ENCODE measurements around the gene GPRC5C. TPM values are rescaled to one million over a fixed set of nuclear protein-coding genes. Genes with fewer than 3 reads are reported as not detected.

GPRC5C gene
- total RNA-seq, 1 donor from 2014 or later, result 70.4 TPM

GRCh38 chr17:74477411-74477810 is 45.5 kb downstream of the GPRC5C start:
- no peaks in the 10 kb centered on the region for H3K36me3 Mint-ChIP-seq (ENCODE audit: low read depth, unreplicated experiment)
- peaks cover 71% of the 10 kb centered on the region for H3K27me3 Mint-ChIP-seq (ENCODE audit: low read depth, unreplicated experiment)
- H3K4me3 Mint-ChIP-seq (ENCODE audit: unreplicated experiment), result no peak overlapping the region
- H3K27ac Mint-ChIP-seq (ENCODE audit: unreplicated experiment), result no peak overlapping the region
- H3K9ac ChIP-seq (ENCODE audit: low read length), result no peak overlapping the region
- H3K9me3 ChIP-seq (ENCODE audit: insufficient read depth, low read depth, low read length), result no peaks in the 10 kb centered on the region
- H3K79me2 ChIP-seq (ENCODE audit: insufficient read depth, low read length), result no peaks in the 10 kb centered on the region
- no peaks in the 10 kb centered on the region for H4K20me1 ChIP-seq (ENCODE audit: insufficient read depth, low read length)
- TF ChIP-seq CTCF (IDR thresholded peaks at IDR 0.05; ENCODE audit: insufficient read depth, low read depth, low read length) (no peak), EZH2 (IDR thresholded peaks at IDR 0.05; ENCODE audit: insufficient read depth, low read length) (no peak)
- FAIRE-seq (no peak), DNase-seq (ENCODE audit: low read depth) (no peak)
- H3K9me3 Mint-ChIP-seq (ENCODE audit: unreplicated experiment), result peaks cover 21% of the 10 kb centered on the region
- no peak overlapping the region for H3K27ac ChIP-seq (ENCODE audit: low read depth, low read length)
- H2AFZ ChIP-seq (ENCODE audit: low read depth, low read length), result no peak overlapping the region
- no peak overlapping the region for H3K4me3 ChIP-seq (ENCODE audit: insufficient read depth, low read depth, low read length)
- no peaks in the 10 kb centered on the region for H3K4me1 Mint-ChIP-seq (ENCODE audit: low read depth, unreplicated experiment)
- H3K4me2 ChIP-seq (ENCODE audit: low read length), result no peak overlapping the region
- no peaks in the 10 kb centered on the region for H3K36me3 ChIP-seq (ENCODE audit: insufficient read depth, low read length)
- H3K4me1 ChIP-seq (ENCODE audit: insufficient read depth, low read length), result no peaks in the 10 kb centered on the region
- H3K27me3 ChIP-seq (ENCODE audit: insufficient read depth, low read length), result peaks cover 2% of the 10 kb centered on the region

GRCh38 chr17:74478420-74479100 is 46.7 kb downstream of the GPRC5C start:
- TF ChIP-seq CTCF (IDR thresholded peaks at IDR 0.05; ENCODE audit: insufficient read depth, low read depth, low read length) (no peak), EZH2 (IDR thresholded peaks at IDR 0.05; ENCODE audit: insufficient read depth, low read length) (no peak)
- H3K27me3 Mint-ChIP-seq (ENCODE audit: low read depth, unreplicated experiment), result peaks cover 71% of the 10 kb centered on the region
- H3K4me2 ChIP-seq (ENCODE audit: low read length), result no peak overlapping the region

GRCh38 chr17:74480290-74480689 is 48.4 kb downstream of the GPRC5C start:
- Histone ChIP-seq H3K36me3 (ENCODE audit: insufficient read depth, low read length) (no peaks in the 10 kb centered on the region), H2AFZ (ENCODE audit: low read depth, low read length) (no peak overlapping the region), H3K27ac (ENCODE audit: low read depth, low read length) (no peak overlapping the region), H3K4me1 (ENCODE audit: insufficient read depth, low read length) (no peaks in the 10 kb centered on the region), H3K27me3 (ENCODE audit: insufficient read depth, low read length) (peaks cover 5% of the 10 kb centered on the region), H3K9me3 (ENCODE audit: insufficient read depth, low read depth, low read length) (no peaks in the 10 kb centered on the region), H3K4me3 (ENCODE audit: insufficient read depth, low read depth, low read length) (no peak overlapping the region), H4K20me1 (ENCODE audit: insufficient read depth, low read length) (no peaks in the 10 kb centered on the region), H3K79me2 (ENCODE audit: insufficient read depth, low read length) (no peaks in the 10 kb centered on the region), H3K9ac (ENCODE audit: low read length) (no peak overlapping the region), H3K4me2 (ENCODE audit: low read length) (no peak overlapping the region)
- peaks cover 66% of the 10 kb centered on the region for H3K27me3 Mint-ChIP-seq (ENCODE audit: low read depth, unreplicated experiment)
- FAIRE-seq, result no peak
- H3K27ac Mint-ChIP-seq (ENCODE audit: unreplicated experiment), result no peak overlapping the region
- no peak for DNase-seq (ENCODE audit: low read depth)
- TF ChIP-seq CTCF (IDR thresholded peaks at IDR 0.05; ENCODE audit: insufficient read depth, low read depth, low read length), result no peak
- TF ChIP-seq EZH2 (IDR thresholded peaks at IDR 0.05; ENCODE audit: insufficient read depth, low read length), result no peak
- no peaks in the 10 kb centered on the region for H3K4me1 Mint-ChIP-seq (ENCODE audit: low read depth, unreplicated experiment)
- H3K9me3 Mint-ChIP-seq (ENCODE audit: unreplicated experiment), result peaks cover 11% of the 10 kb centered on the region
- H3K4me3 Mint-ChIP-seq (ENCODE audit: unreplicated experiment), result no peak overlapping the region
- no peaks in the 10 kb centered on the region for H3K36me3 Mint-ChIP-seq (ENCODE audit: low read depth, unreplicated experiment)

More at GRCh38 chr17:74478420-74479100, 46.7 kb downstream of the GPRC5C start:
- Mint-ChIP-seq H3K27ac (ENCODE audit: unreplicated experiment) (no peak overlapping the region), H3K9me3 (ENCODE audit: unreplicated experiment) (peaks cover 20% of the 10 kb centered on the region), H3K36me3 (ENCODE audit: low read depth, unreplicated experiment) (no peaks in the 10 kb centered on the region), H3K4me1 (ENCODE audit: low read depth, unreplicated experiment) (no peaks in the 10 kb centered on the region), H3K4me3 (ENCODE audit: unreplicated experiment) (no peak overlapping the region)
- Histone ChIP-seq H3K9ac (ENCODE audit: low read length) (no peak overlapping the region), H3K4me3 (ENCODE audit: insufficient read depth, low read depth, low read length) (no peak overlapping the region), H4K20me1 (ENCODE audit: insufficient read depth, low read length) (no peaks in the 10 kb centered on the region), H3K4me1 (ENCODE audit: insufficient read depth, low read length) (no peaks in the 10 kb centered on the region), H3K36me3 (ENCODE audit: insufficient read depth, low read length) (no peaks in the 10 kb centered on the region), H3K27ac (ENCODE audit: low read depth, low read length) (no peak overlapping the region), H3K79me2 (ENCODE audit: insufficient read depth, low read length) (no peaks in the 10 kb centered on the region), H3K27me3 (ENCODE audit: insufficient read depth, low read length) (peaks cover 2% of the 10 kb centered on the region), H3K9me3 (ENCODE audit: insufficient read depth, low read depth, low read length) (no peaks in the 10 kb centered on the region), H2AFZ (ENCODE audit: low read depth, low read length) (no peak overlapping the region)
- FAIRE-seq, result no peak
- no peak for DNase-seq (ENCODE audit: low read depth)
